Transverse colon (tissue), 4 donors: ENCODE measurements around the gene ELAC1.

Source experiments
- CTCF ChIP-seq, 5 experiments: fragments of 200-600 bp in 3 of 5; fragments of 450-650 bp in 2 of 5; sonication (generic) in 3 of 5; IDR thresholded peaks; 1 replicate in 2 of 5; 2 replicates in 3 of 5; pipeline ENCODE4 v1.5.1; 2016 to 2017; ENCODE audit warnings: antibody characterized with exemption in 5 of 5, inconsistent platforms in 3 of 5, mild to moderate bottlenecking in 2 of 5, moderate library complexity in 1 of 5
- POLR2A ChIP-seq: fragments of 450-650 bp; IDR thresholded peaks from one replicate; pipeline ENCODE4 v1.6.1; 2016; ENCODE audit warnings: antibody characterized with exemption, mild to moderate bottlenecking, moderate library complexity
- POLR2AphosphoS5 ChIP-seq, 3 donors: sonication (generic); formaldehyde crosslinking; IDR thresholded peaks; one replicate each; pipeline ENCODE4 v1.6.1; 2016; ENCODE audit warnings: antibody characterized with exemption in 3 of 3

- TF ChIP-seq CTCF (IDR thresholded peaks at IDR 0.05) (no peak), POLR2A (no peak), POLR2AphosphoS5 (IDR thresholded peaks at IDR 0.05) (no peak)
Observed at GRCh38 chr18:50994031-50994430, 26.2 kb downstream of the ELAC1 start.
